HTERT RPE-1 (cell line): Measurements from ENCODE around the gene C2CD5.
"Not testable (repeated sequence)": the region's sequence is repeated elsewhere in the genome, so short reads cannot be mapped to it uniquely, and the experiment has no call there.

ENCODE experiments used
- in situ Hi-C: fragments of 300-500 bp; cut with MboI; formaldehyde crosslinking; loops from 4 replicates; pipeline ENCODE4 v1.14.3; 2020; ENCODE audit warnings: low sequenced_read_pairs

Gene C2CD5

GRCh38 chr12:22544038-22544979, at the start of gene C2CD5:
Gene C2CD5 (minus strand): TSS chr12:22544542. CDS start chr12:22544150, 392 bp downstream.
- in situ Hi-C loops, result no loop called here

- in situ Hi-C loops, result no loop called here
These were observed 49.5 kb upstream of the C2CD5 start for GRCh38 chr12:22593864-22594263.

GRCh38 chr12:22588817-22589216, 44.5 kb upstream of the C2CD5 start:
- in situ Hi-C loops, result no loop called here

GRCh38 chr12:22578328-22578727, 34.0 kb upstream of the C2CD5 start:
- in situ Hi-C loops, result no loop called here

- in situ Hi-C loops, result no loop called here
These were observed 33.3 kb upstream of the C2CD5 start for GRCh38 chr12:22577667-22578066.

GRCh38 chr12:22576473-22576872, 32.1 kb upstream of the C2CD5 start:
- in situ Hi-C loops, result no loop called here

- in situ Hi-C loops, result no loop called here
These were observed 31.7 kb upstream of the C2CD5 start for GRCh38 chr12:22576065-22576464.

- in situ Hi-C loops, result no loop called here
These were observed 30.6 kb upstream of the C2CD5 start for GRCh38 chr12:22574921-22575320.

- in situ Hi-C loops, result no loop called here
These were observed 28.8 kb upstream of the C2CD5 start for GRCh38 chr12:22573181-22573580.

GRCh38 chr12:22569253-22569652, 24.9 kb upstream of the C2CD5 start:
- in situ Hi-C loops, result no loop called here

GRCh38 chr12:22562036-22563028, 18.0 kb upstream of the C2CD5 start:
- in situ Hi-C loops, result no loop called here

GRCh38 chr12:22554750-22555149, 10.4 kb upstream of the C2CD5 start:
- in situ Hi-C loops, result not testable (repeated sequence)

GRCh38 chr12:22551624-22552023, 7.3 kb upstream of the C2CD5 start:
- in situ Hi-C loops, result no loop called here

GRCh38 chr12:22545255-22545654, 913 bp upstream of the C2CD5 start:
- in situ Hi-C loops, result no loop called here

GRCh38 chr12:22543246-22544037, 900 bp downstream of the C2CD5 start:
- in situ Hi-C loops, result no loop called here

- in situ Hi-C loops, result no loop called here
These were observed 2.7 kb downstream of the C2CD5 start for GRCh38 chr12:22541496-22542155.

- in situ Hi-C loops, result no loop called here
These were observed 5.3 kb downstream of the C2CD5 start for GRCh38 chr12:22539055-22539454.

GRCh38 chr12:22538311-22538710, 6.0 kb downstream of the C2CD5 start:
- in situ Hi-C loops, result no loop called here

- in situ Hi-C loops, result no loop called here
These were observed 7.3 kb downstream of the C2CD5 start for GRCh38 chr12:22536971-22537544.
